HepG2 (cell line): ENCODE measurements around the gene C1orf35. TPM values are rescaled to one million over a fixed set of nuclear protein-coding genes. Genes with fewer than 3 reads are reported as not detected.
A peak's percentile ranks its signal among the peaks of the same experiment; 100 is the strongest.

ENCODE experiments used
- ATF1 ChIP-seq: IDR thresholded peaks from 2 replicates; pipeline ENCODE4 v1.6.1; 2016; ENCODE audit warnings: mild to moderate bottlenecking, control low read depth
- BORCS8-MEF2B ChIP-seq: sonication (generic); formaldehyde crosslinking; IDR thresholded peaks from 2 replicates; pipeline ENCODE4 v1.8.0; 2022; ENCODE audit warnings: mild to moderate bottlenecking, missing genetic modification reagents
- DZIP1 ChIP-seq: sonication (generic); formaldehyde crosslinking; IDR thresholded peaks from 2 replicates; pipeline ENCODE4 v1.5.0; 2020; ENCODE audit warnings: mild to moderate bottlenecking, missing genetic modification reagents
- EED ChIP-seq: sonication (generic); formaldehyde crosslinking; IDR thresholded peaks from 2 replicates; pipeline ENCODE4 v1.5.0; 2020; ENCODE audit warnings: mild to moderate bottlenecking, missing genetic modification reagents
- MYC ChIP-seq: sonication (generic); formaldehyde crosslinking; IDR thresholded peaks from 2 replicates; pipeline ENCODE4 v1.9.0; 2021; ENCODE audit warnings: missing genetic modification reagents, borderline replicate concordance
- TBL1XR1 ChIP-seq: fragments of 150-350 bp; IDR thresholded peaks from 2 replicates; pipeline ENCODE4 v1.6.1; 2014; ENCODE audit warnings: borderline replicate concordance, low read length; ENCODE audit not compliant: partially characterized antibody
- ZFY ChIP-seq: sonication (generic); formaldehyde crosslinking; IDR thresholded peaks from 2 replicates; pipeline ENCODE4 v1.4.0; 2020; ENCODE audit warnings: missing genetic modification reagents
- ZMAT5 ChIP-seq: sonication (generic); formaldehyde crosslinking; IDR thresholded peaks from 2 replicates; pipeline ENCODE4 v1.5.0; 2020; ENCODE audit warnings: mild to moderate bottlenecking, low read depth, missing genetic modification reagents, borderline replicate concordance
- ZNF44 ChIP-seq: sonication (generic); formaldehyde crosslinking; IDR thresholded peaks from 2 replicates; pipeline ENCODE4 v1.5.1; 2020; ENCODE audit warnings: mild to moderate bottlenecking, missing genetic modification reagents
- polyA plus RNA-seq, 8 experiments: library from polyadenylated mRNA; depleted of rRNA in 3 of 8; stranded (reverse) in 7 of 8; unstranded in 1 of 8; fragments of >200 nt; fragmentation: Illumina TruSeq in 4 of 8; extraction: Trizol in 4 of 8; gene quantifications; 2 replicates each; pipeline versions ENCODE4 v1.2.1 to v1.2.3, GENCODE V29; 2011 to 2016; ENCODE audit warnings: low read depth in 4 of 8, missing spikeins in 1 of 8, mixed read lengths in 1 of 8; ENCODE audit not compliant: insufficient read depth in 1 of 8
- total RNA-seq, 5 experiments: library from RNA; depleted of rRNA; stranded (reverse); fragments of >200 nt; fragmentation: Illumina TruSeq; extraction: Trizol; gene quantifications; 2 replicates each; pipeline ENCODE4 v1.2.3, GENCODE V29; 2016; ENCODE audit warnings: low read depth in 1 of 5
- TF ChIP-seq, protein P1 (sequence below): sonication (generic); formaldehyde crosslinking; IDR thresholded peaks from 2 replicates; pipeline ENCODE4 v1.4.0; 2020; ENCODE audit warnings: low read depth, mild to moderate bottlenecking, missing genetic modification reagents
- TF ChIP-seq, protein P2 (sequence below): sonication (generic); formaldehyde crosslinking; IDR thresholded peaks from 2 replicates; pipeline ENCODE4 v1.8.1; 2023; ENCODE audit warnings: mild to moderate bottlenecking, missing genetic modification reagents

Gene C1orf35
- total and polyA plus RNA-seq, 2 of the 13 experiments (the other 11 are each of a cell fraction or from before 2014, with no cell fraction given) = 8.1 to 19.3 TPM

- TF ChIP-seq DZIP1 (0 out of 2 replicates have a peak, but pooled peaks have one; percentile 44), MYC (CRISPR knock-in tag) (peak; percentile 46; the same call in 1 of the 2 replicates), BORCS8-MEF2B (0 out of 2 replicates have a peak, but pooled peaks have one; percentile 23), ZFY (peak; percentile 28; the same call in 1 of the 2 replicates), TBL1XR1 (no peak), ZMAT5 (CRISPR knock-in tag) (no peak), EED (CRISPR knock-in tag) (0 out of 2 replicates have a peak, but pooled peaks have one; percentile 50), ZNF44 (CRISPR knock-in tag) (0 out of 2 replicates have a peak, but pooled peaks have one; percentile 75), ATF1 (CRISPR knock-in tag) (no peak)
- TF ChIP-seq, protein P1, sequence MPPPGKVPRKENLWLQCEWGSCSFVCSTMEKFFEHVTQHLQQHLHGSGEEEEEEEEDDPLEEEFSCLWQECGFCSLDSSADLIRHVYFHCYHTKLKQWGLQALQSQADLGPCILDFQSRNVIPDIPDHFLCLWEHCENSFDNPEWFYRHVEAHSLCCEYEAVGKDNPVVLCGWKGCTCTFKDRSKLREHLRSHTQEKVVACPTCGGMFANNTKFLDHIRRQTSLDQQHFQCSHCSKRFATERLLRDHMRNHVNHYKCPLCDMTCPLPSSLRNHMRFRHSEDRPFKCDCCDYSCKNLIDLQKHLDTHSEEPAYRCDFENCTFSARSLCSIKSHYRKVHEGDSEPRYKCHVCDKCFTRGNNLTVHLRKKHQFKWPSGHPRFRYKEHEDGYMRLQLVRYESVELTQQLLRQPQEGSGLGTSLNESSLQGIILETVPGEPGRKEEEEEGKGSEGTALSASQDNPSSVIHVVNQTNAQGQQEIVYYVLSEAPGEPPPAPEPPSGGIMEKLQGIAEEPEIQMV = no peak
- TF ChIP-seq, protein P2, sequence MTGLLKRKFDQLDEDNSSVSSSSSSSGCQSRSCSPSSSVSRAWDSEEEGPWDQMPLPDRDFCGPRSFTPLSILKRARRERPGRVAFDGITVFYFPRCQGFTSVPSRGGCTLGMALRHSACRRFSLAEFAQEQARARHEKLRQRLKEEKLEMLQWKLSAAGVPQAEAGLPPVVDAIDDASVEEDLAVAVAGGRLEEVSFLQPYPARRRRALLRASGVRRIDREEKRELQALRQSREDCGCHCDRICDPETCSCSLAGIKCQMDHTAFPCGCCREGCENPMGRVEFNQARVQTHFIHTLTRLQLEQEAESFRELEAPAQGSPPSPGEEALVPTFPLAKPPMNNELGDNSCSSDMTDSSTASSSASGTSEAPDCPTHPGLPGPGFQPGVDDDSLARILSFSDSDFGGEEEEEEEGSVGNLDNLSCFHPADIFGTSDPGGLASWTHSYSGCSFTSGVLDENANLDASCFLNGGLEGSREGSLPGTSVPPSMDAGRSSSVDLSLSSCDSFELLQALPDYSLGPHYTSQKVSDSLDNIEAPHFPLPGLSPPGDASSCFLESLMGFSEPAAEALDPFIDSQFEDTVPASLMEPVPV = 0 out of 2 replicates have a peak, but pooled peaks have one; percentile 58
These were observed 38.3 kb upstream of the C1orf35 start (continued) for GRCh38 chr1:228141226-228142044.
